MM.1S (cell line): ENCODE data around the gene DDX3X.

Source experiments
- DNase-seq: peaks from one replicate; pipeline ENCODE4 v3.0.0-alpha.2; 2015
- H2AFZ ChIP-seq: fragments of 300-600 bp; sonication (generic); 2 replicates; pipeline ENCODE4 v1.6.0; 2016; ENCODE audit warnings: antibody characterized with exemption, low read length
- H3F3A ChIP-seq: fragments of 300-600 bp; sonication (generic); 2 replicates; pipeline ENCODE4 v1.6.1; 2016; ENCODE audit warnings: mild to moderate bottlenecking, antibody characterized with exemption, low read length, moderate library complexity, mixed read lengths; ENCODE audit not compliant: insufficient read depth
- H3K27ac ChIP-seq: fragments of 300-600 bp; sonication (generic); 2 replicates; pipeline ENCODE4 v1.5.1; 2016; ENCODE audit warnings: mild to moderate bottlenecking, low read length
- H3K27me3 ChIP-seq: fragments of 300-600 bp; sonication (generic); replicated peaks from 2 replicates; pipeline ENCODE4 v1.6.0; 2016; ENCODE audit warnings: low read length; ENCODE audit not compliant: insufficient read depth
- H3K36me3 ChIP-seq: fragments of 300-600 bp; sonication (generic); replicated peaks from 2 replicates; pipeline ENCODE4 v1.6.1; 2016; ENCODE audit warnings: mild to moderate bottlenecking, low read length, mixed read lengths; ENCODE audit not compliant: insufficient read depth
- H3K4me1 ChIP-seq: fragments of 300-600 bp; sonication (generic); 2 replicates; pipeline ENCODE4 v1.6.1; 2016; ENCODE audit warnings: low read length, mixed read lengths
- H3K4me2 ChIP-seq: fragments of 300-600 bp; sonication (generic); 2 replicates; pipeline ENCODE4 v1.6.0; 2016; ENCODE audit warnings: low read depth, low read length
- H3K4me3 ChIP-seq: fragments of 300-600 bp; sonication (generic); 2 replicates; pipeline ENCODE4 v1.5.1; 2016; ENCODE audit warnings: low read length, mixed read lengths
- H3K79me2 ChIP-seq: fragments of 300-600 bp; sonication (generic); 2 replicates; pipeline ENCODE4 v1.6.1; 2016; ENCODE audit warnings: mixed run types, low read length, mixed read lengths
- H3K9ac ChIP-seq: fragments of 300-600 bp; sonication (generic); 2 replicates; pipeline ENCODE4 v1.6.1; 2016; ENCODE audit warnings: low read length, mixed read lengths
- H3K9me2 ChIP-seq: fragments of 300-600 bp; sonication (generic); replicated peaks from 2 replicates; pipeline ENCODE4 v1.6.1; 2016; ENCODE audit warnings: mild to moderate bottlenecking, low read length, mixed read lengths; ENCODE audit not compliant: insufficient read depth
- H3K9me3 ChIP-seq: fragments of 300-600 bp; sonication (generic); replicated peaks from 2 replicates; pipeline ENCODE4 v1.6.1; 2016; ENCODE audit warnings: mild to moderate bottlenecking, low read length, mixed read lengths; ENCODE audit not compliant: insufficient read depth
- H4K20me1 ChIP-seq: fragments of 300-600 bp; sonication (generic); 2 replicates; pipeline ENCODE4 v1.6.1; 2016; ENCODE audit warnings: mild to moderate bottlenecking, low read length, moderate library complexity, mixed read lengths; ENCODE audit not compliant: insufficient read depth
- EZH2 ChIP-seq: fragments of 300-600 bp; sonication (generic); optimal IDR thresholded peaks from 2 replicates; pipeline ENCODE3; 2017; ENCODE audit warnings: low read depth, mild to moderate bottlenecking, antibody characterized with exemption, low read length, mixed read lengths
- EZH2phosphoT487 ChIP-seq: fragments of 300-600 bp; sonication (generic); IDR thresholded peaks from 2 replicates; pipeline ENCODE4 v1.6.1; 2018; ENCODE audit warnings: antibody characterized with exemption, low read length
- TF ChIP-seq, protein P1 (sequence below): fragments of 300-600 bp; sonication (generic); IDR thresholded peaks from 2 replicates; pipeline ENCODE4 v1.5.1; 2016; ENCODE audit warnings: antibody characterized with exemption, low read length, mixed read lengths

DDX3X gene

DNA sequence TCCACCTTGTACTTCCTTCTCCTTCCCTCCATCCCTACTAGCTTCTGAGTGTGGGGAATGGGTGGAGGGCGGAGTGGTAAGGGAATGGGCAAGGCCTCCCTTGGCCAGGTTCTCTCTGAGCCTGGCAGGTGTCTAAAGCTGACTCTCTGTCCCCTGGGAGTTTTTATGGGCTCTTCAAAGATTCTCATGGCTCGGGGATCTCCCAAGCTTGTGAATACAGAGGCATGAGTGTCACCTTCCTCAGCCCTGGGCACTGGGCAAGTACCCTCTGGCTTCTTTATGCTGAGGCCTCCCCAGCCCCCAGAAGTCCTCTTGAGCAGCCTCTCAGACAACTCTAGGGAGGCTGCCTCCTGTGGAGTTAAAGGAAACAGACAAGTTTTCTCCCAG, 32.5 kb upstream of the DDX3X start:
- Histone ChIP-seq H3K4me2 (no peak overlapping the region), H3K79me2 (no peaks in the 10 kb centered on the region), H3F3A (no peaks in the 10 kb centered on the region), H3K9me3 (no peaks in the 10 kb centered on the region), H3K4me1 (no peaks in the 10 kb centered on the region), H3K27ac (no peak overlapping the region), H3K36me3 (no peaks in the 10 kb centered on the region), H3K9me2 (no peaks in the 10 kb centered on the region), H3K4me3 (no peak overlapping the region), H2AFZ (no peak overlapping the region), H3K27me3 (no peaks in the 10 kb centered on the region), H3K9ac (no peak overlapping the region), H4K20me1 (no peaks in the 10 kb centered on the region)
- no peak for DNase-seq
- TF ChIP-seq EZH2 (no peak), EZH2phosphoT487 (no peak)
- TF ChIP-seq, protein P1, sequence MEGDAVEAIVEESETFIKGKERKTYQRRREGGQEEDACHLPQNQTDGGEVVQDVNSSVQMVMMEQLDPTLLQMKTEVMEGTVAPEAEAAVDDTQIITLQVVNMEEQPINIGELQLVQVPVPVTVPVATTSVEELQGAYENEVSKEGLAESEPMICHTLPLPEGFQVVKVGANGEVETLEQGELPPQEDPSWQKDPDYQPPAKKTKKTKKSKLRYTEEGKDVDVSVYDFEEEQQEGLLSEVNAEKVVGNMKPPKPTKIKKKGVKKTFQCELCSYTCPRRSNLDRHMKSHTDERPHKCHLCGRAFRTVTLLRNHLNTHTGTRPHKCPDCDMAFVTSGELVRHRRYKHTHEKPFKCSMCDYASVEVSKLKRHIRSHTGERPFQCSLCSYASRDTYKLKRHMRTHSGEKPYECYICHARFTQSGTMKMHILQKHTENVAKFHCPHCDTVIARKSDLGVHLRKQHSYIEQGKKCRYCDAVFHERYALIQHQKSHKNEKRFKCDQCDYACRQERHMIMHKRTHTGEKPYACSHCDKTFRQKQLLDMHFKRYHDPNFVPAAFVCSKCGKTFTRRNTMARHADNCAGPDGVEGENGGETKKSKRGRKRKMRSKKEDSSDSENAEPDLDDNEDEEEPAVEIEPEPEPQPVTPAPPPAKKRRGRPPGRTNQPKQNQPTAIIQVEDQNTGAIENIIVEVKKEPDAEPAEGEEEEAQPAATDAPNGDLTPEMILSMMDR: no peak

DNA sequence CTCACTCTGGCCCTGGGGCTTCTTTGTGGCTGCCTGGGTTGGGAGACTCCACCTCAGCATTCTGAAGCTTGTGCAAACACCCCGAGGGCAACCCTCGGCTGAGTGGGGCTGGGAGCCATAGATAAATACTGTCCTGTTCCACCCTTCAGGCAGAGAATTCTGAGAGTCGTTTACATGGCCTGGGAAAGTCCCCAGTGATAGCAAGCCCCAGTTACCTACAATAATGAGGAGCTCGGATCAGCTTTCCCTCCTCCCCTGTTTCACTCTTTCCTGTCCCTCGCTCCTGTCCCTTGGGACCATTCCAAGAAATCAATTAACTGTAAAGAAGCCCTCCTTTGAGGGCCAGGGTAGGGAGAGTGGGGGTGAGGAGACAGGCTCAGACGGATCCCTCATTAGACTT, 31.6 kb upstream of the DDX3X start:
- H3K9me3 ChIP-seq: no peaks in the 10 kb centered on the region
- H3K27me3 ChIP-seq: no peaks in the 10 kb centered on the region
- no peaks in the 10 kb centered on the region for H4K20me1 ChIP-seq
- DNase-seq: no peak
- H3K79me2 ChIP-seq: no peaks in the 10 kb centered on the region
- no peaks in the 10 kb centered on the region for H3K4me1 ChIP-seq
- no peak overlapping the region for H2AFZ ChIP-seq
- H3K4me3 ChIP-seq: no peak overlapping the region
- H3K9ac ChIP-seq: no peak overlapping the region
- no peaks in the 10 kb centered on the region for H3K36me3 ChIP-seq
- H3K4me2 ChIP-seq: no peak overlapping the region
- no peaks in the 10 kb centered on the region for H3F3A ChIP-seq
- H3K9me2 ChIP-seq: no peaks in the 10 kb centered on the region
- TF ChIP-seq EZH2: no peak
- TF ChIP-seq, protein P1: no peak
- TF ChIP-seq EZH2phosphoT487: no peak
- no peak overlapping the region for H3K27ac ChIP-seq

DNA sequence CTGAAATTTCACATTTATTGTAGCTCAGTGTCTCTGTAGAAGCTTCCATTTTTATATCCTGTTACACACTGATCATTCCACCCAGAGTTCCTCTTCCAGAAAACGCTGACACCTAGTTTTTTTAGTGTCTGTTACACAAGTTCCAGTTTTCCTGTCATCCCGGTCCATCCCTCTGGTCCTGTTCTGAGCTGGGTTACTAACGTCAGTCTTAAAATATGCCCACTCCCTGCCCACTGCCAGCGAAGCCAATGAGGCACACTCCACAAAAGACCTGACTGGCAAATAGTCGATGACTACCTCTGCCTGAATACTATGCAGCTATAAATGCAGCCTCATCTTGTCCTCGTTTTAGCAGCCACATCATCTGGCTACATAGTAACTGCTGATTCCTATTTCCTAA, 30.9 kb upstream of the DDX3X start:
- no peak overlapping the region for H3K9ac ChIP-seq
- no peaks in the 10 kb centered on the region for H3K4me1 ChIP-seq
- H3K4me3 ChIP-seq: no peak overlapping the region
- no peak overlapping the region for H3K27ac ChIP-seq
- H3K79me2 ChIP-seq: no peaks in the 10 kb centered on the region
- no peak overlapping the region for H2AFZ ChIP-seq
- no peaks in the 10 kb centered on the region for H4K20me1 ChIP-seq
- H3K27me3 ChIP-seq: no peaks in the 10 kb centered on the region
- no peak overlapping the region for H3K4me2 ChIP-seq
- H3K9me3 ChIP-seq: no peaks in the 10 kb centered on the region
- TF ChIP-seq, protein P1: no peak
- TF ChIP-seq EZH2phosphoT487 (no peak), EZH2 (no peak)
- H3K36me3 ChIP-seq: no peaks in the 10 kb centered on the region
- DNase-seq: no peak
- H3F3A ChIP-seq: no peaks in the 10 kb centered on the region
- H3K9me2 ChIP-seq: no peaks in the 10 kb centered on the region

DNA sequence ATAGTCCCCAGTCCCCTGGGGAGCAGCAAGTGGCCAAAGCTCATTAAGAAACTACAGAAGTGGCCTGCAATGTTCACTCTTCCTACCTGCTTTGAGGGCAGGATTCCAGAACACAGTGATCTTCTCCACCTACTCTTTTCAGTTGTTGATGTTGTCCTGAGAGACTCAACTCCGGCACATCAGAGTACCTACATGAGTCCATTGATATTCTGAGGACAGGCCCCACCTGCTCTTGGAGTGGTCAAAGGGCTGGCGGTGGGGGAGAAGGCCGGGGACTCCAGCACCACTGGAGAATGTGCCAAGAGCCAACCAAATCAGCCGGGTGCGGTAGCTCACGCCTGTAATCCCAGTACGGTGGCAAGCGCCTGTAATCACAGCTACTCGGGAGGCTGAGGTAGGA, 29.8 kb upstream of the DDX3X start:
- no peak overlapping the region for H3K9ac ChIP-seq
- H3F3A ChIP-seq: no peaks in the 10 kb centered on the region
- DNase-seq: no peak
- H3K27ac ChIP-seq: no peak overlapping the region
- H3K9me2 ChIP-seq: no peaks in the 10 kb centered on the region
- no peaks in the 10 kb centered on the region for H3K9me3 ChIP-seq
- H3K4me1 ChIP-seq: no peaks in the 10 kb centered on the region
- H3K27me3 ChIP-seq: no peaks in the 10 kb centered on the region
- no peaks in the 10 kb centered on the region for H4K20me1 ChIP-seq
- no peaks in the 10 kb centered on the region for H3K36me3 ChIP-seq
- H3K4me3 ChIP-seq: no peak overlapping the region
- H3K4me2 ChIP-seq: no peak overlapping the region
- no peak for TF ChIP-seq EZH2
- TF ChIP-seq, protein P1: no peak
- TF ChIP-seq EZH2phosphoT487: no peak
- H3K79me2 ChIP-seq: no peaks in the 10 kb centered on the region
- H2AFZ ChIP-seq: no peak overlapping the region
